ENCODE results near the gene ANGPT4.

Gene ANGPT4

GRCh38 chr20:919491-919916 is 3.4 kb upstream of the ANGPT4 start:
- DNase-seq (ENCODE audit: low read depth): no peak
- TF ChIP-seq CTCF (IDR thresholded peaks at IDR 0.05; ENCODE audit: control insufficient read depth, insufficient read depth, low read depth, low read length, missing control alignments): no peak
- no peak overlapping the region for H3K4me3 ChIP-seq (ENCODE audit: control insufficient read depth, low read depth, low read length)

- H3K4me3 ChIP-seq (ENCODE audit: control insufficient read depth, low read depth, low read length): no peak overlapping the region
- TF ChIP-seq CTCF (IDR thresholded peaks at IDR 0.05; ENCODE audit: control insufficient read depth, insufficient read depth, low read depth, low read length, missing control alignments): no peak
- DNase-seq (ENCODE audit: low read depth): no peak
These were observed 1.3 kb upstream of the ANGPT4 start for GRCh38 chr20:917416-917815.

GRCh38 chr20:916825-917224 is 691 bp upstream of the ANGPT4 start:
- no peak overlapping the region for H3K4me3 ChIP-seq (ENCODE audit: control insufficient read depth, low read depth, low read length)
- TF ChIP-seq CTCF (IDR thresholded peaks at IDR 0.05; ENCODE audit: control insufficient read depth, insufficient read depth, low read depth, low read length, missing control alignments): no peak
- no peak for DNase-seq (ENCODE audit: low read depth)

- H3K4me3 ChIP-seq (ENCODE audit: control insufficient read depth, low read depth, low read length): no peak overlapping the region
- no peak for DNase-seq (ENCODE audit: low read depth)
- TF ChIP-seq CTCF (IDR thresholded peaks at IDR 0.05; ENCODE audit: control insufficient read depth, insufficient read depth, low read depth, low read length, missing control alignments): no peak
These were observed 1.2 kb downstream of the ANGPT4 start for GRCh38 chr20:914727-915498.

GRCh38 chr20:913306-913849 is 2.8 kb downstream of the ANGPT4 start:
- H3K4me3 ChIP-seq (ENCODE audit: control insufficient read depth, low read depth, low read length): no peak overlapping the region
- no peak for TF ChIP-seq CTCF (IDR thresholded peaks at IDR 0.05; ENCODE audit: control insufficient read depth, insufficient read depth, low read depth, low read length, missing control alignments)
- DNase-seq (ENCODE audit: low read depth): no peak

GRCh38 chr20:911882-912600 is 4.1 kb downstream of the ANGPT4 start:
- TF ChIP-seq CTCF (IDR thresholded peaks at IDR 0.05; ENCODE audit: control insufficient read depth, insufficient read depth, low read depth, low read length, missing control alignments): no peak
- no peak overlapping the region for H3K4me3 ChIP-seq (ENCODE audit: control insufficient read depth, low read depth, low read length)
- no peak for DNase-seq (ENCODE audit: low read depth)

Measured in AG09309 (cell line).